ENCODE results near the gene LIN52.

Gene LIN52, protein sequence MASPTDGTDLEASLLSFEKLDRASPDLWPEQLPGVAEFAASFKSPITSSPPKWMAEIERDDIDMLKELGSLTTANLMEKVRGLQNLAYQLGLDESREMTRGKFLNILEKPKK

DNA sequence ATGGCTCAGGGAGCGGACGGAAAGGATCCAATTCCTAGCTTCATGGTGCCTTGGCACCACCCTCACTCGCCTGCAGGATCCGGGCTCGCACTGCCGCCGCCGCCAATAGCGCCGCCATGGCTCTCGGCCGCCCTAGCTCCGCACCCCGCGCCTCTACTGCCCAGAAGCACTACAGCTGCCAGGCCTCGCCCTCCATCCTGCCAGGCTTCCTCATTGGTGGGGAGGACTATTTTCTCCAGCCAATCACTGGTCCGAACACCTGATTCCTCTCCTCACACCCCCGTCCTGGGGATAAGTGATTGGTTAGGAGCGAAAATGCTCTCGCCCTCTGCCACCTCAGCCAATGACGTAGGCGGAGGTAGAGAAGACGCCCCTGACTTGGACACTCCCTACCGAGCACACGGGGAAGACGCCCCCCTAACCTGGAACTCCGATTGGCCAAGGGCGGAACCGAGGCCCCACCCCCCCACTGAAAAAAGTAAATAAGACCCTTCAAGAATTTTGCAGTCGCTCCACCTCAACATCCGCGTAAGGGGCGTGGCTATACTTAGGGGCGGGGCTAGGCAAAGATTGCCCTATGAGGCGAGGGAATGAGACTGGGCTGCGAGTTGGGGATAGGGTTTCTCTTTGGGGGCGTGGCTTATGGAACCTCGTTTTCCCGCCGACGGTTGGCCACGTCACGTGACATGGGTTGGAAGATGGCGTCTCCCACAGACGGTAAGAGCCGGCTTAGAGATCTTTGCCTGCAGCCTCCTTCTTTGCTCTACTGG lies at the start of gene LIN52, which contains the start of gene ALDH6A1:
Gene LIN52 (plus strand): TSS at position 680 of the 770 bp plus-strand sequence. CDS start 19 bp downstream, at position 699.
Gene ALDH6A1 (minus strand): TSS at position 177 of the 770 bp plus-strand sequence. CDS start 59 bp downstream, at position 118.
- Mint-ChIP-seq H3K36me3 (peaks cover 1% of the 10 kb centered on the region), H3K9me3 (no peaks in the 10 kb centered on the region), H3K4me3 (peak within 1 kb of the TSS; percentile 100)

DNA sequence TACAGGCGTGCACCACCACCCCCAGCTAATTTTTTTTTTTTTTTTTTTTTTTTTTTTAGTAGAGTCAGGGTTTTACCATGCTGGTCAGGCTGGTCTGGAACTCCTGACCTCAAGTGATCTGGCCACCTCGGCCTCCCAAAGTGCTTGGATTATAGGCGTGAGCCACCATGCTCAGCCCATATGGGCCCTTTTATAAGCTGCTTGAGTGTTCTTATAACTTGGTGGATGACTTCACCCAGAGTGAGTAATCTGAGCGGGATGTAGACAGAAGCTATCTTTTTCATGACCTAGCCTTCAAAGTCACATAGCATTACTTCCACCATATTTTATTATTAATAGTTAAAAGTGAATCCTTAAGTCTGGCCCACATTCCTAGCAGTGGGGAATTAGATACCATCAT lies 49.2 kb upstream of the LIN52 start:
- no peak overlapping the region for H3K4me3 Mint-ChIP-seq
- no peaks in the 10 kb centered on the region for H3K27me3 Mint-ChIP-seq
- no peaks in the 10 kb centered on the region for H3K9me3 Mint-ChIP-seq
- H3K27ac Mint-ChIP-seq, result no peak overlapping the region
- H3K4me1 Mint-ChIP-seq, result no peaks in the 10 kb centered on the region
- peaks cover 3% of the 10 kb centered on the region for H3K36me3 Mint-ChIP-seq

More for the DNA sequence above, at the start of gene LIN52, which contains the start of gene ALDH6A1:
- H3K4me1 Mint-ChIP-seq, result peaks cover 48% of the 10 kb centered on the region
- peak within 1 kb of the TSS; percentile 99 for H3K27ac Mint-ChIP-seq
- H3K27me3 Mint-ChIP-seq, result no peaks in the 10 kb centered on the region

DNA sequence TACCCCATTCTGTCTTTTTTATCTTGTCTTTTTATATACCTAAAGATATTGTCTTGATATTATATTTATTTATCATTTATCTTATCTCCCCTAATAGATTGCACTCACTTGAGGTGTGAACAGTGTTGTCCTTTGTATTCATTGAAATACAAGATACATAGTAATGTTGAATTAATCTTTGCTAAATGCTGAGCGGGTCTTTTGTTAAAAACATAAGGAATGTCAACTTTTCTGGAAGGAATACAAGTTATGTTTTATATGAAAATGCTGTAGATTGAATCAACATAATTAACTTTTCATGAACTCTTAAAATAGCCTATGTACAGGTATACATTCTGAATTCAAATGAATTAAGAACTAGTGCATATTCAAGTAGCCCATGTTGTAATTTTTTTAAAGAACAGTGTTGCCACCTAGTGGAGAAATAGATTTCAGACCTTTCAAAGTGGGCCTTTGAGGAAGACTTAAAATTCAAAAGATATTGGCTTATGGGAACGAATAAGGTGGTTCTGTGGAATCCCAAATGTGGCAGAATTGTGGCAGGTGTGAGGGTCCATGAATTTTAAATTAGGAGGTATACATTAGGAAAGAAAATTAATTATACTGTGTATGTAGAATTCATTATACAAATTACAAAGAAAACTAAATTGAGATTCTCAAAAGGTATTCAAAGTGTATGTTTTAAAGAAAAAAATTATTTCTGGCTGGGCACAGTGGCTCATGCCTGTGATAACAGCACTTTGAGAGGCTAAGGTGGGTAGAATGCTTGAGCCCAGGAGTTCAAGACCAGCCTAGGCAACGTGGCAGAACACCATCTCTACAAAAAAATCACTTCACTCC lies 46.5 kb upstream of the LIN52 start:
- H3K4me3 Mint-ChIP-seq, result no peak overlapping the region
- no peaks in the 10 kb centered on the region for H3K4me1 Mint-ChIP-seq
- peaks cover 3% of the 10 kb centered on the region for H3K36me3 Mint-ChIP-seq
- H3K27me3 Mint-ChIP-seq, result no peaks in the 10 kb centered on the region
- H3K27ac Mint-ChIP-seq, result peak overlapping the region; percentile 1
- no peaks in the 10 kb centered on the region for H3K9me3 Mint-ChIP-seq

DNA sequence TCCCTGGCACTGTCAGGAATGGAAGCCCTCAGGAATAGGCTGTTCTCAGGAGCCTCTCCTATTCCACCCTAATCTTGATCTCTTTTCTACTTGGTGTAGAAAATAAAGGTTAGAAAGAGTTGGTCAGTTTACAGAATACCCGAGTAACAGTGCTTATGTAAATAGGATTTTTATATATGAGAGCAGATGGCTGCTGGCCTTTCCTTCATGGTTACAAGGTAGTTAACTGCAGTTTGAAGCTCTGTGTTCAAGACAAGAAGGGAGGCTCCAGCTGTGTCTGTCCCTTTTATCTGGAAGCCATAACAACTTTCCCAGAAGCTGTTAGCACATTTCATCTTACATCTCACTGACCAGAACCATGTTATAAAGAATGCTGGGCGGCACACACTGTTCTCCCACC lies 42.5 kb upstream of the LIN52 start:
- H3K36me3 Mint-ChIP-seq, result peaks cover 2% of the 10 kb centered on the region
- no peak overlapping the region for H3K27ac Mint-ChIP-seq
- no peak overlapping the region for H3K4me3 Mint-ChIP-seq
- H3K9me3 Mint-ChIP-seq, result no peaks in the 10 kb centered on the region
- H3K27me3 Mint-ChIP-seq, result no peaks in the 10 kb centered on the region
- no peaks in the 10 kb centered on the region for H3K4me1 Mint-ChIP-seq

DNA sequence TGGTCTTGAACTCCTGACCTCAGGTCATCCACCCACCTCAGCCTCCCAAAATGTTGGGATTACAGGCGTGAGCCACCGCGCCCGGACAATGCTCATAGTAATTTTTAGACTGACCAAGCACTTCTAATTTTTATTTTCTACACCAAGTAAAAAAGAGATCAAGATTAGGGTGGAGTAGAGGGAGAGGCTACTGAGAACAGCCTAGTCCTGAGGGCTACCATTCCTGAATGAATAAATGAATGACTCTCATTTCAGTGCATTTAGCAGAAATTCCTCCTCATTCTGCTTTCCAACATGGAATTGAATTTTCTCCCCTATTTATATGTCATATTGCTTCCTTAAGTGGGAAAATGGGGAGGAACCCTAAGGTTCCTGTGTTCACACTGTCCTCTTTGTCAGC lies 39.2 kb upstream of the LIN52 start:
- no peaks in the 10 kb centered on the region for H3K4me1 Mint-ChIP-seq
- no peaks in the 10 kb centered on the region for H3K27me3 Mint-ChIP-seq
- H3K27ac Mint-ChIP-seq, result no peak overlapping the region
- peaks cover 3% of the 10 kb centered on the region for H3K36me3 Mint-ChIP-seq
- no peak overlapping the region for H3K4me3 Mint-ChIP-seq
- H3K9me3 Mint-ChIP-seq, result no peaks in the 10 kb centered on the region

DNA sequence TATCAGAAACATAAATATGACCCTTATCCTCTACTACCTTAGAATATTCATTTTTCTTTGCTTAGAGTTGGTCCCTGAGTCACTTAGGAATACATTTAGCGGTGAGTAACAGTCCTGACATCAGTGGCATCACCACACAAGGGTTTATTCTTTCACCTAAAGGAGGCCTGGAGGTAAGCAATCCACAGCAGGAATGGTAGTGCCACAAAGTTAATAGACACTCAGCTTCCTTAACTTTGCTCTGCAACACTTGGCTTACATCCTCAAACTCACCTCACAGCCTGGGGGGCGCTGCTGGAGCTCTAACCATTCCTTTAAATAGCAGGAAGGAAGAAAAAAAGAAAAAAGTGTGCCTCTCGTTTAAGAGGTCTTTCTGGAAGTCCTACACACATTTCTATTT lies 36.5 kb upstream of the LIN52 start:
- Mint-ChIP-seq H3K27me3 (no peaks in the 10 kb centered on the region), H3K4me3 (no peak overlapping the region), H3K9me3 (no peaks in the 10 kb centered on the region), H3K27ac (no peak overlapping the region), H3K36me3 (peaks cover 3% of the 10 kb centered on the region), H3K4me1 (no peaks in the 10 kb centered on the region)

DNA sequence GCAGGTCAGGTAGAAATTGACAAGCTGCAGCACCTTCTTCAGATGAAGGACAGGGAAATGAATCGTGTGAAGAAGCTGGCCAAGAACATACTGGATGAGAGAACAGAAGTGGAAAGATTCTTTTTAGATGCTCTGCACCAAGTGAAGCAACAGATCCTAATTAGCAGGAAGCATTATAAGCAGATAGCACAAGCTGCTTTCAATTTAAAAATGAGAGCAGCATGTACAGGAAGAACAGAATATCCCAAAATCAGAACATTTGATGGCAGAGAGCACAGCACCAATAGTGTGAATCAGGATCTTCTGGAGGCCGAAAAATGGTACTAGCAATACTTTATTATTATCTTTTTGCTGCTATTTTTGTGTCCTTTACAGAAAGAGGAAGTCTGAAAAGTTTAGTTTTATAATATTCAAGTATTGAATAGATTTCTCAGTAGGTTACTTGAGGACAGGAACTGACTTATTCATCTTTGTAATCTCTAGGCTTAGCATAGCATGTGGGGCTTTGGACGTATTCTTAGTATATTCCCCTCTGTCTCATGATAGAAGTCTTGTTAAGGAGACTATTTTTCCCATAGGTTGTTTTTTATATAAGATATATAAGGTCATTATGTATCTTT lies 34.8 kb upstream of the LIN52 start:
- H3K27me3 Mint-ChIP-seq, result no peaks in the 10 kb centered on the region
- no peaks in the 10 kb centered on the region for H3K4me1 Mint-ChIP-seq
- H3K4me3 Mint-ChIP-seq, result no peak overlapping the region
- peak overlapping the region; percentile 14 for H3K27ac Mint-ChIP-seq
- H3K36me3 Mint-ChIP-seq, result peaks cover 3% of the 10 kb centered on the region
- H3K9me3 Mint-ChIP-seq, result no peaks in the 10 kb centered on the region

DNA sequence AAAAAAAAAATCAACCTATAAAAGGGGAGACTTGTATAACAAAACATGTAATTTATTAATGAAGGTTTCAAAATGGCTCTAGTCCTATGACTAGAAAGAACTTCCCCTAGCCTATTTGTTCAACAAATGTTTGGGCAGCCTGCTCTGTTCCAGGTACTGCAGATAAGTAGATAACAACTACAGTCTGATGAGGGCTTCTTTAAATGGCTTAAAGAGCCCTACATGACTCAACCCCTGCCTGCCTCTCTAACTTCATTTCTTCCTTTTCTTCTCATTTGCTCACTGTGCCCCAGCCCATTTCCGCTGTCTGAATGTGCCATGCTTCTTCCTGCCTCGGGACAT lies 22.0 kb upstream of the LIN52 start:
- Mint-ChIP-seq H3K27me3 (no peaks in the 10 kb centered on the region), H3K4me1 (no peaks in the 10 kb centered on the region), H3K4me3 (no peak overlapping the region), H3K36me3 (peaks cover 11% of the 10 kb centered on the region), H3K9me3 (no peaks in the 10 kb centered on the region), H3K27ac (no peak overlapping the region)

- Mint-ChIP-seq H3K4me1 (no peaks in the 10 kb centered on the region), H3K4me3 (no peak overlapping the region), H3K9me3 (no peaks in the 10 kb centered on the region), H3K27ac (no peak overlapping the region), H3K36me3 (peaks cover 11% of the 10 kb centered on the region), H3K27me3 (no peaks in the 10 kb centered on the region)
Observed at GRCh38 chr14:74064426-74064825, 20.3 kb upstream of the LIN52 start.

DNA sequence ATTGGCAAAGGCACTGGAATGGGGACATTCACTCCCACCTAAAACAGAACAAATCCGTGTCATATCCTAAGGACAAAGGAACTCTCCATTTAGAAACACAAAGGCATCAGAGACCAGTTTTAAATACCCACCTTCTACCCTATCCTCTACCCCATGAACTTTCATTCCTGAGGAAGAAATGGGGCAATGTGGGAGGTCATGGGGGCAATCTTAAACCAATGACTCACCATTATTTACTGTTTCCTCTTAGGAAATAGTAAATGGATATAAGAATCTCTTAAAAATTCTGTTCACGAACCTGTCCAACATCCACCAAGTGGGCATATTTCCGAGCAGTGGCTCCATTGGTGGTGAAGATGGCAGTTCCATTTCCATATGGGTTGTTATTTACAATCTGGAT lies 19.9 kb upstream of the LIN52 start:
- H3K4me1 Mint-ChIP-seq, result no peaks in the 10 kb centered on the region
- H3K4me3 Mint-ChIP-seq, result no peak overlapping the region
- H3K36me3 Mint-ChIP-seq, result peaks cover 11% of the 10 kb centered on the region
- H3K27ac Mint-ChIP-seq, result no peak overlapping the region
- H3K9me3 Mint-ChIP-seq, result no peaks in the 10 kb centered on the region
- no peaks in the 10 kb centered on the region for H3K27me3 Mint-ChIP-seq

DNA sequence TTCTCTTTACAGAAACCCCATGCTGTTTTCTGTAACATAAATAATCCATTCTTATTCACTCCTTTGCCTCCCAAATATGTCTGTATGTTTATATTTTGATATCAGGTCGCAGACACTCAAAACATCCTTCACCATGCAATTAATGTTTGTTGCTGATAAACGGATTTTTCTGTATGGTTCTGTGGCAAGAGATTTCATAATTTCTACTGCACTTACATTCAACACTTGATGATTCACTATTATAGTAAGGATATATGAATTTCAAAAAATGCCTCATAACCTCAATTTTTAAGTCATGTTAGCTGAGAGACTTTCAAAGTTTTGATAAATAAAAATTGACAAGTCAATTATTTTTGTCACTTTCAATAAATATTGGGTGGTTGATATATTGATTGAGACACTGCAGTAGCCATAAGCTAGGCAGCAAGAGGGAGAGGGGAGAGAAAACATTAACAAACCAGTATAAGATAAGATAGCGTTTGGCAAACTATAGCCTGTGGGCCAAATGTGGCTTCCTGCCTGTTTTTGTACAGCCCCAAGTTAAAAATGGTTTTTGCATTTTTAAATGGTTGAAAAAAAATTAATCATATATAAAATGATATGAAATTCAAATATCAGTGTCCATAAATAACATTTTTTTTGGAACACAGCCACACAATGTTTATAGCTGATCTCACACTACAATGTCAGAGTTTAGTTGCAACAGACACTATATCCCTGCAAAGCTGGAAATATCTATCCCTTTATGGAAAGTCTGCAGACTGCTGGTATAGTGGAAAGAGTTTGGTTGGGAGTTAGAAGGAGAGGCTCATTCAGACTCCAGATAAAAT lies 18.8 kb upstream of the LIN52 start:
- Mint-ChIP-seq H3K27me3 (no peaks in the 10 kb centered on the region), H3K27ac (no peak overlapping the region), H3K9me3 (no peaks in the 10 kb centered on the region), H3K4me3 (no peak overlapping the region), H3K4me1 (no peaks in the 10 kb centered on the region), H3K36me3 (peaks cover 8% of the 10 kb centered on the region)

- H3K27ac Mint-ChIP-seq, result no peak overlapping the region
- H3K4me1 Mint-ChIP-seq, result no peaks in the 10 kb centered on the region
- H3K9me3 Mint-ChIP-seq, result no peaks in the 10 kb centered on the region
- no peaks in the 10 kb centered on the region for H3K36me3 Mint-ChIP-seq
- no peak overlapping the region for H3K4me3 Mint-ChIP-seq
- H3K27me3 Mint-ChIP-seq, result no peaks in the 10 kb centered on the region
Observed at GRCh38 chr14:74077401-74077800, 7.4 kb upstream of the LIN52 start.

GRCh38 chr14:74080820-74081460 lies 3.8 kb upstream of the LIN52 start:
- no peak overlapping the region for H3K4me3 Mint-ChIP-seq
- H3K9me3 Mint-ChIP-seq, result no peaks in the 10 kb centered on the region
- H3K27me3 Mint-ChIP-seq, result no peaks in the 10 kb centered on the region

GRCh38 chr14:74081491-74081890 lies 3.3 kb upstream of the LIN52 start:
- no peaks in the 10 kb centered on the region for H3K9me3 Mint-ChIP-seq
- H3K4me1 Mint-ChIP-seq, result peaks cover 39% of the 10 kb centered on the region
- no peaks in the 10 kb centered on the region for H3K27me3 Mint-ChIP-seq
- no peak overlapping the region for H3K4me3 Mint-ChIP-seq
- H3K27ac Mint-ChIP-seq, result no peak overlapping the region
- H3K36me3 Mint-ChIP-seq, result no peaks in the 10 kb centered on the region

More at GRCh38 chr14:74080820-74081460, 3.8 kb upstream of the LIN52 start:
- Mint-ChIP-seq H3K36me3 (no peaks in the 10 kb centered on the region), H3K27ac (no peak overlapping the region), H3K4me1 (peaks cover 34% of the 10 kb centered on the region)

All from activated naive CD4-positive, alpha-beta T cell treated with anti-CD3 and anti-CD28 coated beads, Interleukin-2, amount 50 U/mL, for 24 hours (primary cell).